Vagina (tissue), 2 donors: ENCODE data around the gene PODN.

Experiments used
- CTCF ChIP-seq, 3 experiments: fragments of 450-650 bp in 2 of 3; fragments of 200-600 bp in 1 of 3; sonication (generic) in 1 of 3; IDR thresholded peaks; one replicate each; pipeline ENCODE4 v1.5.1; 2017 to 2019; ENCODE audit warnings: antibody characterized with exemption in 3 of 3, mild to moderate bottlenecking in 2 of 3, moderate library complexity in 2 of 3
- POLR2A ChIP-seq, 2 donors: fragments of 450-650 bp; IDR thresholded peaks; one replicate each; pipeline ENCODE4 v1.6.1; 2017; ENCODE audit warnings: antibody characterized with exemption in 2 of 2, mild to moderate bottlenecking in 2 of 2, moderate library complexity in 2 of 2
- POLR2AphosphoS5 ChIP-seq, 2 donors: sonication (generic); formaldehyde crosslinking; IDR thresholded peaks; one replicate each; pipeline ENCODE4 v1.9.0; 2017; ENCODE audit warnings: antibody characterized with exemption in 2 of 2, mild to moderate bottlenecking in 2 of 2, low read depth in 1 of 2; ENCODE audit not compliant: insufficient read depth in 1 of 2

- TF ChIP-seq CTCF (IDR thresholded peaks at IDR 0.05) (no peak), POLR2A (IDR thresholded peaks at IDR 0.05) (no peak), POLR2AphosphoS5 (IDR thresholded peaks at IDR 0.05; ENCODE audit: insufficient read depth in 1 of 2, low read depth in 1 of 2) (no peak)
Measured at GRCh38 chr1:53038566-53038965, 23.4 kb upstream of the PODN start.
